Right lung (tissue), 5 donors: ENCODE results near the gene MACROD1. TPM values are rescaled to one million over a fixed set of nuclear protein-coding genes. Genes with fewer than 3 reads are reported as not detected.

Experiments used
- DNase-seq, 2 donors: peaks; one replicate each; pipeline ENCODE4 v3.0.0-alpha.2; 2013
- polyA plus RNA-seq, 5 donors: library from polyadenylated mRNA; unstranded; fragments of 120-200 nt; gene quantifications; one replicate each; pipeline versions ENCODE4 v1.2.1 to v1.2.3, GENCODE V29; 2013; ENCODE audit warnings: inconsistent platforms in 1 of 5, low replicate concordance in 1 of 5; ENCODE audit not compliant: insufficient read length in 5 of 5, insufficient read depth in 1 of 5

The MACROD1 gene
- polyA plus RNA-seq, 5 donors: 16.4 to 26.7 (median 24.3) TPM

DNA sequence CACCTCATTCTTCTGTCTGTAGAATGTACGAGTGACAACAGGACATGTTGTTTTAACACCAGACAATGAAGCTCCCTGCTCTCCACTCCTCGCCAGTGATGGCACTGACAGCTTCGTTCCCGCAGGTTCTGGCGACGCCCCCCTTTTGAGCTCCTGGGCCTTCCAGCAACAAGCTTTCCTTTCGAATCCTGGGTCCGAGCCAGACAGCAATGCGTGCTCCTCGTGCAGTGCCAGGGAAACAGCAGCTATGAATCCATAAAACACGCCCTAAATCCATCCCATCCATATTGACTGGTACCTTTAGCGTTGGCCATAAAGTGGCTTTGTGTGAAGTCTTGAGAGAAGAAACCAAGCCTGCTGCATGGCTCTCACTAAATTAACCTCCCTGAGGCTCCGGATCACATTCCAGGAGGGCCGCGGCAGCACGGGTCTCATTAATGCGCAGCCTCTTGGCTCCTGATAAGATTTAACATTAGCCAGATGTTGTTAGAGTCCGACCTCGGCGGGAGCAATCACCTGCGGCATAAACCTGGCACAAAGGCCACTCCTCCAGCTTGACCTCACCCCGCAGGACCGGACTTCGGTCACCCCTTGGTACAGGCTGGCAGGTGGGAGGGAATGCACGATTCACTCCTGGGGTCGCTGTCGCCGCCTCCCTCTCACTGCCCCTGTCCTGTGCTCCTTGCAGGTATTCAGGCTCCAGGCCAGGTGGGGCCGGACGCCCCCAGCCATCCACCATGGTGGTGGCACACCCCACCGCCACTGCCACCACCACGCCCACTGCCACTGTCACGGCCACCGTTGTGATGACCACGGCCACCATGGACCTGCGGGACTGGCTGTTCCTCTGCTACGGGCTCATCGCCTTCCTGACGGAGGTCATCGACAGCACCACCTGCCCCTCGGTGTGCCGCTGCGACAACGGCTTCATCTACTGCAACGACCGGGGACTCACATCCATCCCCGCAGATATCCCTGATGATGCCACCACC, 50.1 kb downstream of the MACROD1 start:
- no peak for DNase-seq

DNA sequence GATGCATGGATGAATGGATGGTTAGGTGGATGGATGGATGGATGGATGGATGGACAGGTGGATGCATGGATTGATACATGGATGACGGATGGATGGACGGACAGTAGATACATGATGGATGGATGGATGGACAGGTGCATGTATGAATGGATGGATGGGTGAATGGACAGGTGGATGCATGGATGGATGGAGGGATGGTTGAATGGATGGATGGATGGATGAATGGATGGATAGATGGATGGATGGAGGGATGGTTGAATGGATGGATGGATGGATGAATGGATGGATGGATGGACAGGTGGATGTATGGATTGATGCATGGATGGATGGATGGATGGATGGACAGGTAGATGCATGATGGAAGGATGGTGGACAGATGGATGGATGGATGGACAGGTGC, 51.7 kb downstream of the MACROD1 start:
- DNase-seq: no peak

DNA sequence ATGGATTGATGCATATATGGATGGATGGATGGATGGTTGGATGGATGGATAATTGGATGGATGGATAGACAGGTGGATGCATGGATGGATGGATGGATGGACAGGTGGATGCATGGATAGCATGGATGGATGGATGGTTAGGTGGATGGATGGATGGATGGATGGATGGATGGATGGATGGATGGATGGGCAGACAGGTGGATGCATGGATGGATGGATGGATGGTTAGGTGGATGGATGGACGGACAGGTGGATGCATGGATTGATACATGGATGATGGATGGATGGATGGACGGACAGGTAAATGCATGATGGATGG, 52.5 kb downstream of the MACROD1 start:
- no peak for DNase-seq

DNA sequence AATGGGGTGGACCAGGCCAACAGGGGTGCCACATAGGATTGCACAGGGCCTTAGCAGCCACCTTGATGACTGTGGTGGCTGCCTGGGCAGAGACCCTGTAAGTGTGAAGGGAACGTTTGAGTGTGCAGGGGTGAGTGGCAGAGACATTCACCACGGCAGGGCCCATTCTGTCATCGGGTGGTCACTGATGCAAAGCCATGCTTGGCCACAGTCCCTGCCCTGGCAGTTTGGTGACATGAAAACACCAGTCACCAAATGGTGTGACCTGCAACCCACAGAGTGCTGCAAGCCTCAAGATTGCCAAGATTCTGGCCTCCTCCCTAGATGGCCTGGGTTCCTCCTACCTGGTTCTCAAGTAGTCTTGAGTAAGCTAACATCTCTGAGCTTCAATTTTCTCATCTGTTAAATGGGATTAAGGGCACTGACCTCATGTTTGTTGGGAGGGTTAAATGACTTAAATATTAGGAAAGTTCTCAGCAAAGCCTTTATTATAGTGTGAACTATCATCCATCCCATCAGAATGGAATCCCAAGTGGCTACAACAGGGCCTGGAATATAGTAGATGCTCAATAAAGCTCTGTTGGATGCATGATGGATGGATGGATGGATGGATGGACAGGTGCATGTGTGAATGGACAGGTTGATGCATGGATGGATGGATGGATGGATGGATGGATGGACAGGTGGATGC, 53.0 kb downstream of the MACROD1 start:
- DNase-seq: no peak

DNA sequence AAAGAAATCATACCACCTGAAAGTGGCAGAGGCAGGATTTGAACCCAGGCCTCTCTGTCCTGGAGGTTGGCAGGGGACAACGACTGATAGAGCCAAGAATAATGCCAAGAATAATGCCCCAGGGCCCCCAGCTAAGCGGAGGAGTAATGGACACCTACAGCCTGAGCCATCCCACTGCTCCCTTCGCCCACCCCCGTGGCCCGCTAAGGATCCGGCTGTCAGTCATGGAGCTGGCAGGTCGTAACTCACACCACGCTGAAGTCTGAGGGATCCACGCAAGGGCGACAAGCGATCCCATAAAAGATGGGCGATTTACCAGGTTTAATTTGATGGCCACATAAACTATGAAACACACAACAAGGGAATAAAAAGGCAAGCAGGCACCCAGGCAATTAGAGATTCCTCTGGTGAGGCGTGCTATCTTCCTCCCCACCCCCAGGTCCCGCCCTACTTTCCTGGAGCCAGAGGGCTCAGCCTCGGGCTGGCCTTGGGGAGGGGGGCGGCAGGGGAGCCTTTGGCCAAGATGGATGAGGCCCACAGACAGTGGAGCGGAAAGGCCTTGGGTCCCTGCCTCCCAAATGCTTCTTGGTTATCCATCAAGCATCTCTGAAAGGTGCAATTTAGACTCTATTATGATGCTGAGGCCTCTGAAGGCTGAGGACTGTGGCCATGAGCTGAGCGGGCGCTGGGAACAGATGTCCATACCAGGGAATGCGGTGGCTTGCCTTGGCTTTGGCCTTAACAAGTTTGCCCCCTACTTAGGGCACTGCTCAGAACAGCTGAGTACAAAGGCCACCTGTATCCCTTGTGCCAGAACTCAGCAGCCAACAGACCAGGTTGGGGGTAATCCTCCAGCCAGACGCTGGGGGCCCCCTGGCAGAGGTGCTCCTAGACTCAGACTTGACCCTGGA, 55.2 kb downstream of the MACROD1 start:
- no peak for DNase-seq

DNA sequence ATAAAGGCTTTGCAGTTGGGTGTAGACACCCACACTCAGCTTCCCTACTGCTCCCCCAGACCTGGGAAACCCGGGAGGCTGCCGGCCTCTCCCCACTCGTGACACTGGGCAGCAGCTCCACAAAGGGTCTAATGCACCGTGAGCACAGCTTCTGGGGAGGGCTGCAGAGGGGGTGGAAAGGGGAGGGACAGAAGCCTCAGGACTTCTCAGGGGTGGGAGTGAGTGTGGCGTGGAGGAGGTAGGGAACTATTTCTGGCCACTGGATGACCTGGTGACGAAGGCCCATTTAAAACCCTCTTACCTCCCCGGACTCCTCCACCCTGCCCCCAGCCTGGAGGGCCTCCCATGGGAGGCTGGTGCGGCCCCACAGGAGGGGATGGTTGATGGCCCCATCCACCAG, 56.6 kb downstream of the MACROD1 start:
- no peak for DNase-seq

DNA sequence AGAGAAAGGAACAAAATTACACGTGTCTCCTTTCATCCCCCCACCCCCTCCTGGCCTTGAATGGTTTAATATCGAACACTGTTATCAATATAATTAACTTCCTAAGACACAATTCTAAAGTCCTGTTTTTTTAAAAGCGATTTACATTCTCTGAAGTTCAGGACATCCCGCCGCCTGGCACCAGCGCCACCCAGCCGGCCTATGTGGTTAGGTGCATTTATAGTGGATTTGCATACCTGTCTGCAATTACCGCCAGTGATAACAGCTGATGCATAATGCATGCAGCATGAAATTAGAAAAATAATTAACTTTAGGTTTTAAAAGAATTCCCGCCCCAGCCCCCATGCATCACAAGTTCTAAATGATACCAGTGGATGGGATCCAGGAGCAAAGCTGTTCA, 58.6 kb downstream of the MACROD1 start:
- no peak for DNase-seq

DNA sequence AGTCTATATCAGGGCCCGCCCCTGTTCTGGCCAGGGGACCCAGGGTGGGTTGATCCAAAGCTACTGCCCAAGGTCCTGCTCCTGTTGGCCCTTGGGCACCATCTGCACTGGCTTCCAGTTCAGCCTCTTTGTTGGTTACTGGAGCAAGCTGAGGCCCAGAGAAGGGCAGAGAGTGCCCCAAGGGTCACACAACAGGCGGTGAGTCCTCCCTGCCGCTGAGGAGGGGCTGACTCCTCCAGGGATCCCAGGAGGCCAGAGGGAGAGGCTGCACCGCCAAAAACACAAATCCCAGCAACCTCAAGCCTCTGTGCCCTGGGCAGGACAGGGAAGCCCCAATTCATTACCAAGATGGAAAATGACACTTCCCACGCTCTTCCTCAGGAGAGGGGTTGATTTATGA, 61.3 kb downstream of the MACROD1 start:
- no peak for DNase-seq

DNA sequence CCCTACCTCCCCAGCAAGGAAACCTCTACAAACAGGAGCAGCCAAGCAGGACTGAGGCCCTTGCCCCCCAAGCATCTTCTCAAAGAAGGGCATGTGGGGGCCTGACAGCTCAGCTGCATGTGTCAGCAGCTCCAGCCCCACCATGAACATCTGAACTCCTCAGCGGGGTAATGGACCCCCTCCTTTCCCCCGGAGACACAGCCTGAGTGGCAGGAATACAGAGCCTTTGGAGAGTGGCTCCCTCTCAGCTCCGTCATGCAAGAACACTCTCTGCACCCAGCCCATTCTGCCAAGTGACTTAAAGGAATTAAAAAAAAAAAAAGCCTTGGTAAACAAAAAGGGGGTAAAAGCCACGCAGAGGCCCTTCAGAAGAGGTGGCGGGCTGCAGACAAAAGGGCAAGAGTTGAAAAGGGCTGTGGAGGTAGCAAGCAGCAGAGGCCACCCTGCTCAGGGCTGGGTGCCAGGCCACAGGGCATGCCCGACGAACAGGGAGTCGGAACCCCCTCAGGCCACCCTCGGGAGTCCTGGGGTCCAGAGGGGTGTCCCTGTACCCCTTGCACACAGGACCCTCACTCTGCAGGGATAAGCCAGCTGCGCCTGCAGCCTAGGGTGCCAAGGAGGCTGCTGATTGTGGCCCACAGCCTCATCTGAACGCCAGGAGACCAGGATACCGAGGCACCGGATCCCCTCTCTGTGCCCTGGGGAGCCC, 62.5 kb downstream of the MACROD1 start:
- DNase-seq: no peak

DNA sequence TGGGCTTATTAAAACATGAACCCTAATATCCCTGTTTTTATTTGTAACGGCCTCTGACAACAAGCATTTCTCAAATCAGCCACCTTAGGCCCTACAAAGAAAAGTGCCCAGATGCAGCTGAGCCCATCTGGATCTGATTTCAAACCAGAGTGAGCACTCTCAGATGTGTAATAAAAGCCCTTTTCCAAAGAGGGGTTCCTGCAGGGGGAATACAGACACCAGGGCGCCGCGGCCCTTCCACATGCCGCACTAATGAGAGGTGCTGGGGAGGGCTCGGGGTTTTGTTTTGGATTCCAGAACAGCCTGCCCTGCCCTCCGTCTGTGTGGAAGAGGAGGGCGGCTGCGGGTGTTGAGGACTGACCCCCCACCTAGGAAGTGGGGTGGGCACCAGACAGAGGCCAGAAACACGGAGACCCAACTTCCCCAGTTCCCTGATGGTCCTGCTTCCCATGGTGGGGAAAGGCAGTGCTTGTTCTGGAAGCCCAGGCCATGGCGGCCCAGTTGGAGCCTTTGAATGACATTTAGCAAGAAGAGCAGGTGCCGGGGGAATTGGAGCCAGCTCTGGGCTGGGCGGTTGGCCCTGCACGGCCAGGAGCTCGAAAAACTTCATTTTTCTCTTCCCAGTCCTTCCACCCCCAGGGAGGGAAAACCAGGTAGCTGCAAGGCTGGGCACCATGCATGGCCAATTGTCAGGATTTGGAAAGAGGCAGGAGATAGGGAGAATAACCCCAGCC, 63.7 kb downstream of the MACROD1 start:
- DNase-seq: no peak

DNA sequence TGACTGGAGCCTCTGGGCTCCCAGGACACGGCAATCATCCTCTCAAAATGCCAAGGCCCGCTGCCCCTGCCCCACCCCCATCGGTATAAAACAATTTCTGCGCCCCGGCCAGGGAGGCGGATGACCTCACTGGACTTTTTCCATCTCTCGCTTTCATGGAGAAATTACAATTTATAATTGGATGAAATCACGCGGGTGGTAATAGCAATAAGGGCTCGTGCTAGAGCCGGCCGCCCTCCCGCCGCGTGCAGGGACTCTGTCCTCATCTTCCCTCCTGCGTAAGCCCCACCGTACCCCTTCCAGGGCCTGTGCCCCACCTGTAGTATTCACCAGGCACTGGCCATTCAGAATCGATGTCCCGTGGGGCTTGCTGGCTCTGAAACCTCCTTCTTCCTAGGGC, 64.5 kb downstream of the MACROD1 start:
- no peak for DNase-seq

DNA sequence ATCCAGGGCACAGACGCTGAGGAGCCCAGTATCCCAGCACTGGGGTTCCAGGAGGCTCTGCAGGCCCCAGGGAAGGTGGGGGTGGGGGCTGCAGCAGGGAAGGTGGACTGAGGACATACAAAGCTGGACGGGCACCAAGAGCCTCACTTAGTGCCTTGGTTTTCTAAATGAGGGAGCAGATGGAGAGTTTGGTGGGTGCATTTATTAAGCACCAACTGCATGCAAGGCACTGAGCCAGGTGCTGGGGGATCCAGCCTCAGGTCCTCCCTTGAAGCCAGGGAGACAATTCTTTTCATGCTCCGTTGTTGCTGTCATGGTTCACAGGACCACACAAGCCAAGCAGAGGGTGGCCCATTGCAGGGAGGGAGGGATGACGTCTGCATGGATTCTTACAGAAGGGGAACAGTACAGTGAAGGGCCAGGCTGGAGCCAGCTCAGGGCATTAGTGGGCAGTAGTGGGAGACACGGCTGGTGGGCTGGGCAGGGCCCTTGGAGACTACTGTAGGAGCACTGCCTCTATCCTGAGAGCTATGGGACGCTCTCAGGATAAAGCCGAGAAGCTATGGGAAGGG, 65.0 kb downstream of the MACROD1 start:
- DNase-seq: no peak

DNA sequence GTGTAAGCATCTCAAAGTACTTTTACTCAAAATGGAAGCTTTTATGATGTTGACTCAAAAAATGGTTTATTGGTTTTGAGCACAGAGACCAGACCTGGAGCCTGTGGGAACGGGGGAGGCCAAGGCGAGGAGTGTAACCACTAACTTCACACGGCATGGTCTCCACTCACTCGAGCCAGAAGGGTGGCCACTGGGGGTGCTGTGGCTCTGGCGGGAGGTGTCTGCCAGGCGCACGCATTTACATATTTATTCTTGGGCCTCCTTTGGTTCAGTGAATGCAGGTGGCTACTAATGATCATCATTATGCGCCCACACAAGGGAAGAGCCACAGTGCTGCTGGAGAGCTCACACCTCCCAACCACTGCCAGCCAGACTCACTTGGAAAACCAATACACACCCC, 65.6 kb downstream of the MACROD1 start:
- DNase-seq: no peak

DNA sequence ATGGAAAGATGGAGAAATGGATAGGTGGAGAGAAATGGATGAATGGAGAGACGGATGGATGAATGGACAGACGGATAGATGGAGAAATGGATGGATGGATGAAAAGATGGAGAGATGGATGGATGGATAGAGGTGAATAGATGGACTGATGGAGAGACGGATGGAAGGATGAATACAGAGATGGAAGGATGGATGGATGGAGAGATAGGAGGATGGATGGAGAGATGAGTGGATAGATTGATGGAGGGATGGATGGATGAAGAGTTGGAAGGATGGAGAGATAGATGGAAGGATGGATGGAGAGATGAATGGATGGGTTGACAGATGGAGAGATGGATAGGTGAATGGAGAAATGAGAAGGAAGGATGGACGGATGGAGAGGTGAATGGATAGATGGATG, 66.5 kb downstream of the MACROD1 start:
- no peak for DNase-seq

DNA sequence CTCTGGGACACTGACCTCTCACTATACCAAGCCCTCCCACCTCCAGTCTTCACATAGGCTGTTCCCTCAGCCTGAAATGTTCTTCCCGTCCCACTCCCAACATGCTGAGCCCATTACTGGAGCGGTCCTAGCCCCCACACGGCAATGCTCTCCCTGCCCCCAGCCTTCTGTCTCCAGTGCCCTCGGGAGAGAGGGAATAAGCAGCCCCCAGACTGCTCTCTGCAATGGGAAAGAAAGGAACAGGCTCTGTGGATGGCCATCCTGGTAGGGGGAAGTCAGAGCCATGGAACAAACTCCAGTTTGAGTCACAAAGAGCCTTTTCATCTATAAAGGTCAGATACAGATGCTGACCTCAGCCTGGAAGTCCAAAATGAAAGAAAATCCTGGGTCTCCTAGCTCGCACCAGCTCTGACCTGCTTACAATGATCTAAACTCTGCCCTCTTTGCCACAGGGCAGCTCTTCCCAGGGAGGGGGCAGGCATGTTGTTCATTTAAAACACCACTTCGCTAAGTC, 67.5 kb downstream of the MACROD1 start:
- no peak for DNase-seq

DNA sequence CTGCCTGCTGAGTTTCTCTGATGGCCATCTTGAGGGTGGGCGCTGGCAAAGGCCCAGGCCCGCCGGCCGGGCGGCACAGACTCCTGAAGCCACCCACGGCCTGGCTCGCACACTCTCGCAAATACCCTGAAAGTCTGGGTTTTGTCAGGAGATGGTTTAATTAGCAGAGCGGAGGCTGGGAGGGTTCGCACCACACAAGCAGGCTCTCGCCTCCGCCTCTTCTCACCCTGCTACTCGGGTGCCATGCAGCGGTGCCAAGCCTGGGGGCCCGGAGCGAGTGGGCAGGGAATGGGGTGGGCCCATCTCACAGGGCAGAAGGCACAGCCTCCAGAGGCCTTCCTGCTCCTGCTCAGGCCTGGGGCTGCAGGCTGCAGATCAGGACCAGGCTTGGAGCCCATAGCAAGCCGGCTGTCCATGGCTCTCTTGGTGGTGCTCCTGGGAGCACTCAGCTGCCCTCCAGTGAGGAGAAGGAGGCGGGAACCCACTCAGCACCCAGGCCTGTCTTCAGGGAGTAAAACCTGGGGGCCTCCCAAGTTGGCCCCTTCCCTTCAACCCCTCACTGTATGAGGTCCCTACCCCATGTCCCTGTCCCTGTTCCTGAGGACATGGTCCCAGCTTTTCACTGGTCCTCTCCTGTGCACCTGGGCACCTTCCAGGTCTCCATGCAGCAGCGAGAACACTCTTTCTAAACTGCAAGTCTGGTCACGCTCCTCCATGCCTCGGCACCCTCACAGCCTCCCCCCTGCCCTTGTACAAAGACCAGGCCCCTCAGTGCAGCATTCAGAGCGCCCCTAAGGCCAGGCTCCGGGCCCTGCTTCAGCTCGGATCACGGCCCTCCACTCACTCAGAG, 68.2 kb downstream of the MACROD1 start:
- no peak for DNase-seq

DNA sequence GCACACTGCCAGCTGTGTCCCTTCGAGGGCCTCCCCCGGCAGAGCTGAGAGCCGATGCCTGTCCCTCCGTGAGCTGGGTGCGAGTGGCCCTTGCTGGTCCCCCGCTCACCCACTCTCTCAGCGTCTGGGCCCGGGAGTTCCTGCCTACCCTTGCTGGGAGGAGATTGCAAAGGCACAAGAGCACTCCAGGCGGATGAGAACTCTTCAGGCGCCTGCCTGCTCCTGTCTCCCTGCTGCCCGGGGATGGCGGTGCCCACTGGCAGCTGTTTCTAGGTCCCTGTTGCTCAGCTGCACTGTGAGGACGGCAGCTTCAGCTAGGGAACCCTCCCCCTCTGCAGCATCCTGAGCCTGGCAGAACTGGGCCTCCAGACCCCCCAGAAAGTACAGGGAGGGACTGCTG, 69.1 kb downstream of the MACROD1 start:
- DNase-seq: no peak

DNA sequence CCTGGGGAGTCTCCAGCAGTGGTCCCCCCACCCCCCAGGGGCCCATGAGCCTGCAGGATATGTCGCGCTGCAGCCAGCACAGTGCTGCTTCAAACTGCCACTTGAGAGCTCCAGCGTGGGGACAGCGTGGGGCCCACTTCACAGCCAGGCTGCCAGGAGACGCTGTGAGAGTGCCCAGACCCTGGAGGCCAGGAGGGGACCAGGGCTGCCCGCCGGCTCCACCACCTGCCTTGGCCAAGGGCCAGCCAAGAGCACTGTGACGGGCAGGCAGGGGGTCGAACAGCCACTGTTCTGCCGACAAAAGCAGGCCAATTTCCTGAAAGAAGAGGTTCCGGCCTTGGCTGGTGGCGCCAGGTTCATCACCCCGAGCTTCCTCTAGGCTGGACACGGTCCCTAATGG, 70.0 kb downstream of the MACROD1 start:
- DNase-seq: no peak

DNA sequence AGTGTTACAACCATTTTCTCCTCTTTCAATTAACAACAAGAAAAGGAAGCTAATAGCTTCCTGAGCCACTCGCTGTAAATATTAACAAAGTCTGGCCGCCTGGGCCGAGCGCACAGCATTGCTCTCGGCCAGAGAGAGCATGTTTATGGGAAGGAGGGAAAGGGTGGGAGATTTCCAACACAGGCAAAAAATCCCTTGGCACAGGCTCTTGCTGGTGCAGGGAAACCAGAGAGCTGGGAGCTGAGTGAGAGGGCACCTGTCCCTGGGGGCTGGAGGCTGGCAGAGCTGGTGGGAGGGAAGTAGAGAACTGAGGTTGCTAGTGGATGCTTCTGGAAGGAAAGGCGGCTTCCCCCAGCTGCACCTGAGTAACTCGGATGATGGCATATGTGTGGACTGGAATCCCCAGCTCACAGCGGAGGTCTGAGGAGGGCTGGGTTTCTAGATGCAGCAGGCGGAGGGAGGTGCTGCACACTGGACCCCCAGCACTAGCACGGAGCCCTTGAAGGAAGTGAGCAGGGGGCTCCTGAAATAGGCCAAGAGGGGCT, 70.6 kb downstream of the MACROD1 start:
- no peak for DNase-seq
